ENCODE results near the gene IMPG1.

DNA sequence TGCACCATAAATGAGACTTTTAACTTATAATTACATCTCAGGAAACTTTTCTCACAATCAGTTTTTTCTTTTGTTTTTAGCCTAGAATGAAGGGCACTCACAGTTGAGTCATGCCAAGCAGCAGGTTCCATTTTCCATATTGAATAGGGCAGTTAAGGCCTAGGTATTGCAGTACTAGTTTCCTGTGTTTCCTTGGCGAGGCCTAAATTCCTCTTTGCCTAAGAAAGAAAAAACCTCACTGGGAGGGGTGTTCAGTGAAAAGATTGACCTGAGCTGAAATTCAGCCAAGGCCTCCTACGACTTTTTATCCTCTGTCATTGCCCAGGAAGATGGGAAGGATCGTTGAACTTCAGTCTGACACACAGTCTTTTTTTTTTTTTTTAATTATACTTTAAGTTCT lies 85.5 kb downstream of the IMPG1 start:
- TF ChIP-seq EP300 (IDR thresholded peaks at IDR 0.05; ENCODE audit: low read depth) (no peak), POLR2A (IDR thresholded peaks at IDR 0.05) (no peak)
- TF ChIP-seq, protein P1, sequence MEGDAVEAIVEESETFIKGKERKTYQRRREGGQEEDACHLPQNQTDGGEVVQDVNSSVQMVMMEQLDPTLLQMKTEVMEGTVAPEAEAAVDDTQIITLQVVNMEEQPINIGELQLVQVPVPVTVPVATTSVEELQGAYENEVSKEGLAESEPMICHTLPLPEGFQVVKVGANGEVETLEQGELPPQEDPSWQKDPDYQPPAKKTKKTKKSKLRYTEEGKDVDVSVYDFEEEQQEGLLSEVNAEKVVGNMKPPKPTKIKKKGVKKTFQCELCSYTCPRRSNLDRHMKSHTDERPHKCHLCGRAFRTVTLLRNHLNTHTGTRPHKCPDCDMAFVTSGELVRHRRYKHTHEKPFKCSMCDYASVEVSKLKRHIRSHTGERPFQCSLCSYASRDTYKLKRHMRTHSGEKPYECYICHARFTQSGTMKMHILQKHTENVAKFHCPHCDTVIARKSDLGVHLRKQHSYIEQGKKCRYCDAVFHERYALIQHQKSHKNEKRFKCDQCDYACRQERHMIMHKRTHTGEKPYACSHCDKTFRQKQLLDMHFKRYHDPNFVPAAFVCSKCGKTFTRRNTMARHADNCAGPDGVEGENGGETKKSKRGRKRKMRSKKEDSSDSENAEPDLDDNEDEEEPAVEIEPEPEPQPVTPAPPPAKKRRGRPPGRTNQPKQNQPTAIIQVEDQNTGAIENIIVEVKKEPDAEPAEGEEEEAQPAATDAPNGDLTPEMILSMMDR (IDR thresholded peaks at IDR 0.05) = no peak
